NT2/D1 (cell line): ENCODE measurements around the gene UBE3A.

Source experiments
- DNase-seq: peaks from one replicate; pipeline ENCODE4 v3.0.0-alpha.2; 2011; ENCODE audit warnings: low read depth, low spot score
- H3K27me3 ChIP-seq: 2 replicates; pipeline ENCODE4 v1.6.0; 2011; ENCODE audit warnings: mild to moderate bottlenecking; ENCODE audit not compliant: insufficient read length, insufficient read depth
- H3K36me3 ChIP-seq: 2 replicates; pipeline ENCODE4 v1.6.1; 2011; ENCODE audit warnings: mild to moderate bottlenecking, low read length, mixed read lengths; ENCODE audit not compliant: insufficient read depth, insufficient read length
- H3K4me1 ChIP-seq: 2 replicates; pipeline ENCODE4 v1.5.1; 2011; ENCODE audit not compliant: insufficient read depth, insufficient read length
- H3K4me3 ChIP-seq: 2 replicates; pipeline ENCODE4 v1.5.1; 2011; ENCODE audit warnings: low read depth; ENCODE audit not compliant: insufficient read length
- H3K9ac ChIP-seq: 2 replicates; pipeline ENCODE4 v1.6.0; 2011; ENCODE audit warnings: low read depth; ENCODE audit not compliant: insufficient read length
- H3K9me3 ChIP-seq: 2 replicates; pipeline ENCODE4 v1.5.1; 2011; ENCODE audit warnings: mild to moderate bottlenecking, low read length; ENCODE audit not compliant: insufficient read depth
- SUZ12 ChIP-seq: IDR thresholded peaks from 2 replicates; pipeline ENCODE4 v1.6.1; 2011; ENCODE audit not compliant: insufficient read length, insufficient read depth; ENCODE audit errors: extremely low read depth
- YY1 ChIP-seq: IDR thresholded peaks from 2 replicates; pipeline ENCODE4 v1.6.1; 2011; ENCODE audit not compliant: insufficient read length, insufficient read depth
- ZNF274 ChIP-seq: IDR thresholded peaks from 2 replicates; pipeline ENCODE4 v1.6.1; 2011; ENCODE audit warnings: mild to moderate bottlenecking, low read depth, low read length

Gene UBE3A

GRCh38 chr15:25438601-25439368, at the start of gene UBE3A:
Gene UBE3A, minus strand, starts transcription at chr15:25439024. Its CDS starts 29,917 bp downstream, at chr15:25409107.
- Histone ChIP-seq H3K4me3 (peak within 1 kb of the TSS; percentile 82), H3K9ac (peak within 1 kb of the TSS; percentile 99), H3K36me3 (no peaks in the 10 kb centered on the region), H3K4me1 (no peaks in the 10 kb centered on the region), H3K27me3 (no peaks in the 10 kb centered on the region), H3K9me3 (no peaks in the 10 kb centered on the region)
- DNase-seq: peak; percentile 85
- no peak for TF ChIP-seq ZNF274
- TF ChIP-seq YY1: peak; percentile 58

DNA sequence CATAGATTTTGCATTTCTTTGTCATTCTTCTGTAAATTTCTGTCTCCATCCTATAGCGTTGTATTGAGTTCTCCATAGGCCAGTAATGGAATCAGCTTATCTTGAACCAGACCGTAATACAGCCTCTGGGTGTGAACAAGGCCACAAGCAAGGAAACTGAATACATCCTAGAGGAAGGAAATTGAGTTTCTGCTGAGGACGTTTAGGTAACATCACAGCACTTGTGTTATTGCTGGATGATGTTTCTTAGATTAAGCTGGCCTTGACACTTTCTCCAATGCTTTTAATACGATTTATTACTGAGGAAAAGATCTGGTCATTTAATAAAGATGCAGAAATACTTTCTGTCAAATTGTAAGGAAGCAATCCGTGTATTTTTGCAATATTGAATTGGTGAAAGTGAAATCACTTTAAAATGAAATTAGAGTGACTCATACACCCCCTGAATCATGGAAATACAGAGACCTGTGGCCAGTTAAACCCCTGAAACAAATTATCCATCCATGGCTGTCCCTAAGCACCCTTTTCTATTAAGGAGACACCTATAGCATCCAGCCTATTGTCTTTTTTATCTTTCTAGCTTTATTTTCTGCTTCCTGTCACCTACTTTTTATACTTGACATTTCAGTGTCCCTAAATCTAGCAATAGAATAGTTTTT, 48.5 kb upstream of the UBE3A start:
- Histone ChIP-seq H3K9ac (no peak overlapping the region), H3K4me1 (no peaks in the 10 kb centered on the region), H3K9me3 (peaks cover 3% of the 10 kb centered on the region; the same call in 1 of the 2 replicates), H3K27me3 (no peaks in the 10 kb centered on the region), H3K4me3 (no peak overlapping the region), H3K36me3 (no peaks in the 10 kb centered on the region)
- TF ChIP-seq YY1 (no peak), ZNF274 (no peak), SUZ12 (no peak)
- no peak for DNase-seq

DNA sequence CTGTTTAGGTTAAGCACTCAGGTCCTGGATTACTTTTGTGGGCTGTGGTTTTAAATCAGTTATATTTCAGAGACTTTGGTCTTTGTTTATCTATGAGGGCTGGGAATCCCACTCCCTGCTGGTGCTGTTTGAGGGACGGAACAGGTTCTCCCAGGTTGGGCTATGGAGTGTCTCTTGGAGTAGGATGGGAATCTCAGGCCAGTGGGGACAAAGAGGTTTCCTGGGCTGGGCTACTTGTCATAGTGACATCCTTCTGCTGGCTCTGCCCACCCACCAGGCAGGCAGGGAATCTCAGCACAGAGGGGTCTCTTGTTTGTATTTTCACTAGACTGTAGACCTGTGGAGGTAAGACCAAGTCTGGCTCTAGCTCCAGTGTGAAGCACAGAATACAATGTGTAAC, 47.2 kb upstream of the UBE3A start:
- H3K4me1 ChIP-seq: no peaks in the 10 kb centered on the region
- H3K9ac ChIP-seq: no peak overlapping the region
- no peak for DNase-seq
- peaks cover 3% of the 10 kb centered on the region; the same call in 1 of the 2 replicates for H3K9me3 ChIP-seq
- TF ChIP-seq SUZ12 (no peak), ZNF274 (no peak), YY1 (no peak)
- no peaks in the 10 kb centered on the region for H3K27me3 ChIP-seq
- no peaks in the 10 kb centered on the region for H3K36me3 ChIP-seq
- no peak overlapping the region for H3K4me3 ChIP-seq

DNA sequence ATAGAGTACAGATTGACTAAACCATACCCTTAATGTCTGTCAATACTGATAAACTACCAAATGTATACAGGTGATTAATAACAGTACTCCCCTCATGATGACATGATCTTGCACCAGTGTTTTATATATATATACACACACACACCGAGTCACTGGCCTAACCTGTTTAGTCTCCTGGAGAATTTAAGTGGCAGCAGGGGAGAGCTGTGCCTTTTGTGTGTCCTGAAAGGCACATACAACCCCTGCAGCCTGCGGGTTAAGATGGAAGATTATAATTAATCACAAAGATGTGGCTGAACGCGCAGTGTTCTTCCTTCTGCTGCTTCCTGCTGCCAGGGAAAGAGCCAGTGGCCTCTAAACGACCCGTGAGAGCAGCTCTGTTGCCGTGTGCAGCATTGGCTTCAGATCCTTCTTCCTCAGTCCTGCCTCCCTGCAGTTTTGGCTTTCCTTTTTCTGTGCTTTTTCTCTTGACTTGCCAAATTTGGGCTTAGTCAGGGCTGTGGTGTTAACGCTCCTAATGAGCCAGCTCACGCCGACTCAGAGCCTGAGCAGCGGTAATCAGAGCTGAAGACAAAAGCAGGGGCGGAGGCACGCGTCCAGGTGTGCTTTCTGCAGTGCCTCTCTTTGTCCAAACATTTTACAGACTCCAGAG, 42.5 kb upstream of the UBE3A start:
- H3K27me3 ChIP-seq: no peaks in the 10 kb centered on the region
- H3K36me3 ChIP-seq: no peaks in the 10 kb centered on the region
- H3K9ac ChIP-seq: no peak overlapping the region
- TF ChIP-seq SUZ12: no peak
- H3K4me1 ChIP-seq: no peaks in the 10 kb centered on the region
- peak; percentile 20 for DNase-seq
- H3K9me3 ChIP-seq: no peaks in the 10 kb centered on the region
- no peak overlapping the region for H3K4me3 ChIP-seq

DNA sequence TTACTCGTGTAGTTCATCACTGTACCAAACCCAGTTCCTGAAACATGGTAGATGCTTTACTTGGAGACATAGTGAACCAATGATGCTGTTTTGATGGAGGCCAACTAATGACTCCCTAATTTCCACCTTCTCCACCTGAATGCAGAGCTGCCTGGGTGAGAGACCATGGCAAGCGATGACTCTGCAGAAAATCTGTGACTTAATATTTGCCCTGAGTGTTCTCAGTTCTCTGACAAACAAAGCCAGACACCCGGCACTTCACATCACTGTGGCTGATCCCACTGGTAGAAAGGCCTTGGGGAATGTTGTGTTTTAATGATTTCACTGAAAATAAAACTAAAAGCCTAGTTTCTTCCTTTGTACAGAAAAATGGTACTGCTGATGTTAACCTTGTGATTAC, 39.5 kb upstream of the UBE3A start:
- H3K9me3 ChIP-seq: no peaks in the 10 kb centered on the region
- no peak for TF ChIP-seq SUZ12
- TF ChIP-seq ZNF274: no peak
- TF ChIP-seq YY1: no peak
- no peak overlapping the region for H3K4me3 ChIP-seq
- H3K27me3 ChIP-seq: no peaks in the 10 kb centered on the region
- H3K4me1 ChIP-seq: no peaks in the 10 kb centered on the region
- H3K9ac ChIP-seq: no peak overlapping the region
- DNase-seq: no peak
- no peaks in the 10 kb centered on the region for H3K36me3 ChIP-seq

- DNase-seq: no peak
These were observed 39.0 kb upstream of the UBE3A start for GRCh38 chr15:25477816-25478215.

DNA sequence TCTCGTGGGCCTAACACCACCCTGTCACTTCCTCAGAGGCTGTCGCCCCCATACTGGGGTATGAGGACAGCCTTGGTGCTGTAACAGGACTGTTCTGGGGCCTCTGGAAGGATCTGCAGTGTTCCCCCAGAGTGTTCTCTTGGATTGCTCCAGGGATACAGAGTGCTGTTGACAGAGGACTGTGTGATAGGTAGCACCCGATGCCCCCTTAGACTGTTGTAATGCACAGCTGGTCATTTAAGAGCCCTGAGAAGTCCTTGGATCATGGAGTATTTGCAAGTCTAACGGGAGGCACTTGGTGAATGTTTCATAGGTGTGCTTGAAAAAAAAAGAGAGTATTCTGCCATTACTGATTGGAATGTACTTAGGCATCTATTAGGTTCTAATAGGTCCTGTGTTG, 35.4 kb upstream of the UBE3A start:
- TF ChIP-seq YY1 (no peak), ZNF274 (no peak), SUZ12 (no peak)

More at GRCh38 chr15:25477816-25478215, 39.0 kb upstream of the UBE3A start:
- H3K36me3 ChIP-seq: no peaks in the 10 kb centered on the region
- no peak for TF ChIP-seq YY1
- TF ChIP-seq ZNF274: no peak
- no peak for TF ChIP-seq SUZ12
- H3K27me3 ChIP-seq: no peaks in the 10 kb centered on the region
- H3K9me3 ChIP-seq: no peaks in the 10 kb centered on the region
- H3K9ac ChIP-seq: no peak overlapping the region
- H3K4me3 ChIP-seq: no peak overlapping the region
- H3K4me1 ChIP-seq: no peaks in the 10 kb centered on the region

More for the DNA sequence above, 35.4 kb upstream of the UBE3A start:
- no peak for DNase-seq
- Histone ChIP-seq H3K27me3 (no peaks in the 10 kb centered on the region), H3K36me3 (no peaks in the 10 kb centered on the region), H3K9ac (no peak overlapping the region), H3K4me1 (no peaks in the 10 kb centered on the region), H3K9me3 (no peaks in the 10 kb centered on the region), H3K4me3 (no peak overlapping the region)
